RCC 7860 (cell line): ENCODE results near the gene CRISPLD2.

ENCODE experiments used
- DNase-seq: peaks from one replicate; pipeline ENCODE4 v3.0.0-alpha.2; 2015; ENCODE audit warnings: low spot score
- FAIRE-seq: peaks from 2 replicates; lab custom pipeline; 2012; peaks lifted over from hg19 to GRCh38; lab: Jason Lieb, UNC

Gene CRISPLD2

GRCh38 chr16:84800158-84800978 lies 19.4 kb upstream of the CRISPLD2 start:
- no peak for FAIRE-seq

DNA sequence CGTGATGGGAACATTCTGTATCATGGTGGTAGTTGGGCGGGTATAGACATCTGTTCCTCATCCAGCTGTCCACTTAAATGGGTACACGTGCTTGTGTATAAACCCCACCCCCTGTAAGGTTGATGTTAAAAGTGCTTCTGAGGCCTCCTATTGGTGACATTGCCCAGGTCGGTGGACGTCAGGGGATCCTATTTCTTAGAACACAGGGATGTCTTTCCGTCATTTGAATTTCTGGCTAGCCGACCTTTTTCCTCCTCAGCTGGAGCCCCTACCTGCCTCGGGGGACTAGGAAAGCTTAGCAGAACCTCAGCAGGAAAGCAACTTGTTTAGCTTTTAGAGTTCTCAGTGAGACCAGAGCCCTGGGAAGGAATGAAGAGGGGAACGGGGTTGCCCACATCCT lies 16.6 kb upstream of the CRISPLD2 start:
- DNase-seq (no peak), FAIRE-seq (no peak)

More at GRCh38 chr16:84800158-84800978, 19.4 kb upstream of the CRISPLD2 start:
- no peak for DNase-seq

DNA sequence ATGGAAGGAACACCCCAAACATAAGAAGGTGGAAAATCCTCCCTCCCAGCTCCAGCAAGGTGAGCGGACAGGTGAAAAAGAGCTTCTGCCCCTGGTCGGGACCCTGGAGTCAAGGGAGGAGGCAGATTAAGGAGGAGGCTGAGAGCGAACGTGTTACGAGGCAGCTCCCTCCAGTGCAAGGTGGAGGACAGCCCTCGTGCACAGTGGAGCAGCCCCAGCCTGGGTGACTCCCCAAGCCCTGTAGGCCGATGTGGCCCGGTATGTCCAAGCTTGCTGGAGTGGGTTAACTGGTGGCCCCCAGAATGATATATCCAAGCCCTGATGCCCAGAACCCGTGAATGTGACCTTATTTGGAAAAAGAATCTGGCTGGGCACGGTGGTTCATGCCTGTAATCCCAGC lies 15.5 kb upstream of the CRISPLD2 start:
- DNase-seq (no peak), FAIRE-seq (no peak)

DNA sequence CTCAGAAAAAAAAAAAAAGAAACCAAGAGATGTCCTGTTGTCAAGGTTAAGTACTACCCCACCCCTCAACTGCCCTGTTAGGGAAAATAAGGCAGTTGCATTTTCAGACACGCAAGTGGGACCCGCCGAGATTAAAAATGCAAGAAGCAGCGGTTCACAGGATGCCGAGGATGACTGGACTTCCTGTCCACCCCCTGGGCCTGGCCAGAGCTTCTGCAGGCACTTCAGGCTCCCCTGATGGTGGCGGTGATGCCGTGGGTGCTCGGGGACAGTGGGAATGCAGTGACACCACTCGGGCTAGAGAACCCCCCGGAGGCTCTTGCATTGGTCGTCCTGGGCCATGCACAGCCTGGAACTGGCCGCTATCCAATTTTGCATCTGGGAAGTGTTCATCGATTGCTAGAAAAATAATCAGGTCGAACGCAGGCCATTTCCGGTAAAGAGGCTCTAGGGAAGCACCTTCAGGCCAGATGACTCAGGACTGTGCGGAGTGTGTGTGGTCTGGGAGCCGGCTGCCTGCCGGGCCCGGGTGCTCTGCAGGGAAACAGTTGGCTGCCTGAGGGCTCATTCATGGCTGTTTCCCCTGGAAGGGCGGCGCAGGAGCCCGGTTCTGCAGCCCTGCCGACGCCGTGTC lies 13.4 kb upstream of the CRISPLD2 start:
- FAIRE-seq (peak; percentile 68), DNase-seq (peak; percentile 83)

GRCh38 chr16:84806890-84807258 lies 12.9 kb upstream of the CRISPLD2 start:
- no peak for DNase-seq
- FAIRE-seq: no peak

- DNase-seq (no peak), FAIRE-seq (no peak)
Observed at GRCh38 chr16:84807776-84808175, 12.0 kb upstream of the CRISPLD2 start.

GRCh38 chr16:84808826-84809225 lies 11.0 kb upstream of the CRISPLD2 start:
- no peak for FAIRE-seq
- DNase-seq: no peak

GRCh38 chr16:84810518-84811273 lies 9.1 kb upstream of the CRISPLD2 start:
- FAIRE-seq (no peak), DNase-seq (peak; percentile 18)

DNA sequence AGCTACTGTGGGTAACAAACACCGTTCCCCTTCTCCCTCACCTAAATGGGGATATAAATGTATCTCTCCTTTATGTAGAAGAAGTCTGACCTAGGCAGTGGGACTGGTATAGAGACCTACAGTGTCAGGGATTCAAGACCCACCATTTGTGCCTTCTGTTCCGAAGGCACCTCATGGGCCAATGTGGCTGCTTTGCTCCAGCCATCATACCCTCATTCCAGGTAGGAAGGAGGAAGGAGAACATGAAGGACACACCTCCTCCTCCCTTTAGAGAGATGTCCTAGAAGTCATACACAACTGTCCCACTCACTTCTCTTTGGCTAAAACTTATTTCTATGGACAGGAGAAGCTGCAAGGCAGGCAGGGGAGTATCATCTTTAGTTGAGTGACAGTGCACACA lies 8.3 kb upstream of the CRISPLD2 start:
- no peak for FAIRE-seq
- no peak for DNase-seq

GRCh38 chr16:84813141-84813934 lies 6.4 kb upstream of the CRISPLD2 start:
- DNase-seq (no peak), FAIRE-seq (no peak)

DNA sequence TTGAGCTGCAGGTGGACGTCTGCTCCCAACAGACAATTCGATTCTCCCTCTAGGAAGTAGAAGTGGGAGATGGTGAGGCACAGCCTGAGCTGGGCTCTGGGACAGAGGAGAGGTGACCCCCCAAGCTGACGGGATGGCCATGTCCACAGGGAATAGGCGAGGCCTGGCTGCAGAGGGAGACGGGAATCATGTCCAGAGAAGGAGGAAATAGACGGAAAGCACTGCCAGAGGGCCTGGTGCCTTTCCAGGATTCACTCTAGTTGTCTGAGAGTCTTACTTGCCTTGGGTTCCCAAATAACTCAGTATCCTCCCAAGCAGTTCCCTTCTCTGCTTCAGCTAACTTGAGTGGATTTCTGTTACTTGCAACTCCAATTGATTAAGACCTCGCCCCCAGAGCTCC lies 4.3 kb upstream of the CRISPLD2 start:
- DNase-seq: no peak
- FAIRE-seq: no peak

GRCh38 chr16:84816023-84816422 lies 3.8 kb upstream of the CRISPLD2 start:
- no peak for FAIRE-seq
- no peak for DNase-seq

GRCh38 chr16:84816485-84816884 lies 3.3 kb upstream of the CRISPLD2 start:
- no peak for FAIRE-seq
- no peak for DNase-seq

- DNase-seq (no peak), FAIRE-seq (no peak)
Observed at GRCh38 chr16:84817206-84817605, 2.6 kb upstream of the CRISPLD2 start.

DNA sequence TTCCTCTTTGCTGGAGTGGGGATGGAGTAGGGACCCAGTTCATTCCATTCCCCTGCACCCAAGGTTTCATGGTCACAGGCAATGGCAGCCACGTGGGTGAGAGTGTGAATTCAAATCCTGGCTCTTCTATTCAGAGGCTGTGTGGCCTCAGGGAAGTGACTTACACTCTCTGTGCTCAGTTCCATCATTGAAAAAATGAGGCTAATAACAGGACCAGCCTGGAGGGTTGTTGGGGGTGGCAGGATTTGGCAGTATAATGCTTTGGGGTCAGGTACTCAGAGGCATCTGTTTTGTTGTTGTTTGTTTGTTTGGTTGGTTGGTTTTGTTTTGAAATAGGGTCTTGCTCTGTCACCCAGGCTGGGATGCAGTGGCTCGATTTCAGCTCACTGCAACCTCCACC lies 2.2 kb upstream of the CRISPLD2 start:
- DNase-seq (no peak), FAIRE-seq (no peak)

DNA sequence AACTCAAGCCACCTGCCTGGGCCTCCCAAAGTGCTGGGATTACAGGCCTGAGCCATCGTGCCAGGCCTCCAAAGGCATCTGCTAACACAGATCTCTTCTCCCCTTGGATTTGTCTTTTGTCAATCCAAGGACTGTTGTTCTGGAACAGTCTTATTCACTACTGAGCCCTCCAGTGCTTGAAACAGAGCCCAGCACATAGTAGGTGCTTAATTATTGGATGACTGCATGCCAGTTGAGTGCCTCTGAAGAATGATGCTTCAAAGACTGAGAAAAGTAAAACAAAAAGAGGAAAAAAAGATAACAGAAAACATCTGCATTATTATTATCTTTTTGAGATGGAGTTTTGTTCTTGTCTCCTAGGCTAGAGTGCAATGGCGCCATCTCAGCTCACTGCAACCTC lies 1.7 kb upstream of the CRISPLD2 start:
- no peak for FAIRE-seq
- DNase-seq: no peak

GRCh38 chr16:84818989-84819643 lies 669 bp upstream of the CRISPLD2 start:
- DNase-seq: no peak
- FAIRE-seq: no peak

GRCh38 chr16:84820305-84820684 lies 510 bp downstream of the CRISPLD2 start:
- FAIRE-seq: no peak
- DNase-seq: no peak

- no peak for DNase-seq
- FAIRE-seq: no peak
Observed at GRCh38 chr16:84820771-84821170, 986 bp downstream of the CRISPLD2 start.

DNA sequence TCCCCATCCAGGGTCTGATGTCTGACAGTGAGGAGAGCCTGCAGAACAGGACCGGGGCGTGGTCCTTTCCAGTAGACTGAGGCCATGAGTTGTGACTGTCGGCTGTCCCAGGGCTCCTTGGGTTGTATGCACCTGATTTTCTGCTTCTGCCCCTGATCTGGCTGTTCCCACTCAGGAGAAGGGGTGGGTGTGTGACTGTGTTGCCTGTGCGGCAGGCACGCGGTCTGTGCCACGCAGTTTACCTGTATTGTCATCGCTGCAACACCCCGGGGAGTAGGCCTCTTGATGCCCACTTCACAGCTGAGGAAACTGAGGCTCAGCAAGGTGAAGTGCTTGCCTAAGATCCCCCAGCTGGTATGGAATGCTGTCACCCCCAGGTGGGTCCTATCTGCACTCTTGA lies 1.4 kb downstream of the CRISPLD2 start:
- no peak for FAIRE-seq

More for the DNA sequence above, 1.4 kb downstream of the CRISPLD2 start:
- DNase-seq: no peak
